K562 (cell line): Measurements from ENCODE around the gene TBX10. TPM values are rescaled to one million over a fixed set of nuclear protein-coding genes. Genes with fewer than 3 reads are reported as not detected.
A peak's percentile ranks its signal among the peaks of the same experiment; 100 is the strongest.

Experiments used
- CHD1 ChIP-seq: fragments of 200-600 bp; sonication (generic); IDR thresholded peaks from one replicate; pipeline ENCODE4 v1.6.1; 2012; ENCODE audit warnings: mild to moderate bottlenecking, moderate library complexity, low read length, inconsistent platforms
- CREB1 ChIP-seq, 2 experiments: sonication (generic) in 1 of 2; formaldehyde crosslinking in 1 of 2; IDR thresholded peaks; 2 replicates each; pipeline versions ENCODE4 v1.6.1 to v1.8.0; 2012 to 2022; ENCODE audit warnings: inconsistent platforms in 1 of 2, mild to moderate bottlenecking in 1 of 2, missing genetic modification reagents in 1 of 2, moderate library complexity in 1 of 2
- CTBP1 ChIP-seq: fragments of 450-650 bp; IDR thresholded peaks from 2 replicates; pipeline ENCODE4 v1.6.1; 2016; ENCODE audit warnings: borderline replicate concordance
- E2F4 ChIP-seq: sonication (generic); formaldehyde crosslinking; IDR thresholded peaks from 2 replicates; pipeline ENCODE4 v1.8.0; 2022; ENCODE audit warnings: mild to moderate bottlenecking, low read depth, missing genetic modification reagents
- E2F5 ChIP-seq: sonication (generic); formaldehyde crosslinking; IDR thresholded peaks from 2 replicates; pipeline ENCODE4 v1.8.0; 2022; ENCODE audit warnings: mild to moderate bottlenecking, missing genetic modification reagents
- EGR1 ChIP-seq: fragments of 450-650 bp; conservative IDR thresholded peaks from 2 replicates; pipeline ENCODE4 v1.6.1; 2017; ENCODE audit warnings: mild to moderate bottlenecking
- FOXK1 ChIP-seq: sonication (generic); formaldehyde crosslinking; IDR thresholded peaks from 2 replicates; pipeline ENCODE4 v1.8.0; 2022; ENCODE audit warnings: missing genetic modification reagents, mild to moderate bottlenecking, borderline replicate concordance
- GMEB1 ChIP-seq: fragments of 250-450 bp; sonication (Bioruptor Pico); IDR thresholded peaks from 2 replicates; pipeline ENCODE4 v1.4.0; 2020; ENCODE audit warnings: mild to moderate bottlenecking
- HDAC8 ChIP-seq: fragments of 450-650 bp; IDR thresholded peaks from 2 replicates; pipeline ENCODE4 v1.6.1; 2016; ENCODE audit warnings: mild to moderate bottlenecking, missing genetic modification characterization, moderate library complexity, missing compliant biosample characterization
- HLTF ChIP-seq: fragments of 450-650 bp; IDR thresholded peaks from 2 replicates; pipeline ENCODE4 v1.6.1; 2016
- L3MBTL2 ChIP-seq: fragments of 450-650 bp; IDR thresholded peaks from 2 replicates; pipeline ENCODE4 v1.6.1; 2016; ENCODE audit warnings: mild to moderate bottlenecking, moderate library complexity
- MED1 ChIP-seq: sonication (generic); formaldehyde crosslinking; IDR thresholded peaks from 2 replicates; pipeline ENCODE4 v1.8.1; 2023; ENCODE audit warnings: missing genetic modification reagents, borderline replicate concordance
- NFIC ChIP-seq: fragments of 450-650 bp; IDR thresholded peaks from 2 replicates; pipeline ENCODE4 v1.6.1; 2017; ENCODE audit warnings: mild to moderate bottlenecking, inconsistent platforms
- PHB ChIP-seq: fragments of 250-450 bp; sonication (Bioruptor Pico); IDR thresholded peaks from 2 replicates; pipeline ENCODE4 v1.5.0; 2021
- PML ChIP-seq: IDR thresholded peaks from 2 replicates; pipeline ENCODE4 v1.6.1; 2012; ENCODE audit warnings: low read length, inconsistent platforms
- PRPF4 ChIP-seq: fragments of 200-400 bp; formaldehyde crosslinking; IDR thresholded peaks from one replicate; pipeline ENCODE4 v1.6.1; 2017; ENCODE audit warnings: low read length, low read depth, mild to moderate bottlenecking; ENCODE audit not compliant: insufficient read depth, poor library complexity, severe bottlenecking
- TAF15 ChIP-seq: fragments of 200-400 bp; formaldehyde crosslinking; IDR thresholded peaks from 2 replicates; pipeline ENCODE4 v1.6.1; 2017; ENCODE audit warnings: mild to moderate bottlenecking, low read depth, low read length, moderate library complexity
- THRAP3 ChIP-seq: fragments of 450-650 bp; IDR thresholded peaks from 2 replicates; pipeline ENCODE4 v1.6.1; 2016; ENCODE audit warnings: mild to moderate bottlenecking, inconsistent platforms, borderline replicate concordance
- U2AF1 ChIP-seq: fragments of 200-400 bp; formaldehyde crosslinking; optimal IDR thresholded peaks from 2 replicates; pipeline ENCODE3; 2017; ENCODE audit warnings: mild to moderate bottlenecking, low read depth, low read length, moderate library complexity
- ZBTB8A ChIP-seq: fragments of 450-650 bp; IDR thresholded peaks from 2 replicates; pipeline ENCODE4 v1.6.1; 2018; ENCODE audit warnings: mild to moderate bottlenecking, moderate library complexity; ENCODE audit not compliant: partially characterized antibody
- ZC3H11A ChIP-seq: IDR thresholded peaks from 2 replicates; pipeline ENCODE4 v1.6.1; 2012; ENCODE audit warnings: low read depth, low read length, improper control_type of control experiment
- ZFX ChIP-seq: sonication (generic); formaldehyde crosslinking; IDR thresholded peaks from 2 replicates; pipeline ENCODE4 v1.8.0; 2022; ENCODE audit warnings: mild to moderate bottlenecking, missing genetic modification reagents, moderate library complexity
- ZNF217 ChIP-seq: sonication (generic); formaldehyde crosslinking; IDR thresholded peaks from 2 replicates; pipeline ENCODE4 v1.8.0; 2022; ENCODE audit warnings: mild to moderate bottlenecking, missing genetic modification reagents
- ZNF239 ChIP-seq: fragments of 250-450 bp; sonication (Bioruptor Pico); IDR thresholded peaks from 2 replicates; pipeline ENCODE4 v1.4.0; 2020; ENCODE audit warnings: mild to moderate bottlenecking
- ZNF354B ChIP-seq: fragments of 250-450 bp; sonication (Bioruptor Pico); IDR thresholded peaks from 2 replicates; pipeline ENCODE4 v1.4.0; 2020
- ZNF785 ChIP-seq: fragments of 250-450 bp; sonication (Bioruptor Pico); IDR thresholded peaks from 2 replicates; pipeline ENCODE4 v1.4.0; 2020; ENCODE audit warnings: mild to moderate bottlenecking
- ZZZ3 ChIP-seq: fragments of 450-650 bp; IDR thresholded peaks from 2 replicates; pipeline ENCODE4 v1.6.1; 2016; ENCODE audit warnings: antibody characterized with exemption, mild to moderate bottlenecking, moderate library complexity
- polyA plus RNA-seq, 8 experiments: library from polyadenylated mRNA; depleted of rRNA in 4 of 8; stranded (reverse) in 5 of 8; unstranded in 3 of 8; fragments of >200 nt; fragmentation: Nextera tagmentation in 2 of 8; fragmentation: Illumina TruSeq in 1 of 8; extraction: Ambion mirVana in 2 of 8; extraction: Trizol in 1 of 8; gene quantifications; 2 replicates each; pipeline versions ENCODE4 v1.2.1 to v1.2.3, GENCODE V29; 2011 to 2014; ENCODE audit warnings: inconsistent platforms in 1 of 8, missing spikeins in 1 of 8
- total RNA-seq, 7 experiments: library from RNA; depleted of rRNA in 6 of 7; stranded (reverse); fragments of >200 nt in 6 of 7; fragmentation: Illumina TruSeq in 2 of 7; extraction: Trizol in 2 of 7; gene quantifications; 2 replicates each; pipeline versions ENCODE4 v1.2.1 to v1.2.3, GENCODE V29; 2011 to 2021; ENCODE audit warnings: low replicate concordance in 1 of 7

Gene TBX10
- total and polyA plus RNA-seq, 9 of the 15 experiments (the other 6 are each of a cell fraction or from before 2014, with no cell fraction given), result not detected

- TF ChIP-seq EGR1 (0 out of 2 replicates have a peak, but pooled peaks have one; percentile 20), L3MBTL2 (peak; percentile 99), ZZZ3 (no peak), E2F4 (CRISPR knock-in tag) (peak; percentile 88), NFIC (peak; percentile 36; the same call in 1 of the 2 replicates), ZFX (CRISPR knock-in tag) (peak; percentile 90), ZNF217 (CRISPR knock-in tag) (peak; percentile 79; the same call in 1 of the 2 replicates), PRPF4 (peak; percentile 54), ZC3H11A (no peak), PML (peak; percentile 44; the same call in 1 of the 2 replicates), U2AF1 (peak; percentile 72), ZNF354B (CRISPR knock-in tag) (no peak), CREB1 (IDR thresholded peaks at IDR 0.05) (no peak; the same call in 1 of the 2 replicates), CREB1 (CRISPR knock-in tag; IDR thresholded peaks at IDR 0.05) (peak; percentile 66), ZNF785 (0 out of 2 replicates have a peak, but pooled peaks have one; percentile 61), PHB (CRISPR knock-in tag) (peak; percentile 66; the same call in 1 of the 2 replicates), HLTF (no peak), E2F5 (CRISPR knock-in tag) (peak; percentile 83; the same call in 1 of the 2 replicates), CTBP1 (peak; percentile 82), TAF15 (no peak), FOXK1 (peak; percentile 96), HDAC8 (tag) (peak; percentile 75), GMEB1 (CRISPR knock-in tag) (peak; percentile 60), ZBTB8A (no peak), THRAP3 (no peak), MED1 (peak; percentile 83; the same call in 1 of the 2 replicates), ZNF239 (CRISPR knock-in tag) (peak; percentile 27; the same call in 1 of the 2 replicates), CHD1 (peak; percentile 90)
Observed at GRCh38 chr11:67629386-67630227, 10.0 kb downstream of the TBX10 start, which contains the start of gene NUDT8 (continued).
